GM23338 (cell line): ENCODE data around the gene DENND5A. TPM values are rescaled to one million over a fixed set of nuclear protein-coding genes. Genes with fewer than 3 reads are reported as not detected.

Source experiments
- ATAC-seq: fragments of 200-7000 bp; cut with Tn5 transposase; 3 replicates; pipeline ENCODE4 v1.9.1; 2020
- DNase-seq: peaks from one replicate; pipeline ENCODE4 v3.0.0-alpha.2; 2015; ENCODE audit warnings: low spot score
- H2AFZ ChIP-seq: fragments of 200-600 bp; sonication (generic); 2 replicates; pipeline ENCODE4 v1.8.0; 2016; ENCODE audit warnings: antibody characterized with exemption, mild to moderate bottlenecking, moderate library complexity
- H3F3A ChIP-seq: fragments of 200-600 bp; sonication (generic); replicated peaks from 2 replicates; pipeline ENCODE4 v1.8.0; 2017; ENCODE audit warnings: antibody characterized with exemption, mixed run types, low read depth
- H3K27ac ChIP-seq: fragments of 200-600 bp; sonication (generic); 2 replicates; pipeline ENCODE4 v1.6.1; 2016; ENCODE audit warnings: low read depth
- H3K27me3 ChIP-seq: fragments of 200-600 bp; sonication (generic); 2 replicates; pipeline ENCODE4 v1.8.0; 2016; ENCODE audit warnings: mild to moderate bottlenecking, mixed run types, moderate library complexity; ENCODE audit not compliant: insufficient read depth
- H3K36me3 ChIP-seq: fragments of 200-600 bp; sonication (generic); 2 replicates; pipeline ENCODE4 v1.8.0; 2016; ENCODE audit warnings: mild to moderate bottlenecking; ENCODE audit not compliant: insufficient read depth
- H3K4me1 ChIP-seq: fragments of 200-600 bp; sonication (generic); 2 replicates; pipeline ENCODE4 v1.8.0; 2016; ENCODE audit warnings: mild to moderate bottlenecking, moderate library complexity; ENCODE audit not compliant: insufficient read depth
- H3K4me2 ChIP-seq: fragments of 200-600 bp; sonication (generic); 2 replicates; pipeline ENCODE4 v1.7.1; 2017; ENCODE audit warnings: mixed run types
- H3K4me3 ChIP-seq: fragments of 200-600 bp; sonication (generic); 2 replicates; pipeline ENCODE4 v1.6.1; 2016; ENCODE audit warnings: mixed run types
- H3K79me2 ChIP-seq: fragments of 200-600 bp; sonication (generic); replicated peaks from 2 replicates; pipeline ENCODE4 v1.8.0; 2017; ENCODE audit warnings: mild to moderate bottlenecking; ENCODE audit not compliant: insufficient read depth
- H3K9me2 ChIP-seq: fragments of 200-600 bp; sonication (generic); 2 replicates; pipeline ENCODE4 v1.8.0; 2017; ENCODE audit not compliant: insufficient read depth
- H4K20me1 ChIP-seq: fragments of 200-600 bp; sonication (generic); replicated peaks from 2 replicates; pipeline ENCODE4 v1.8.0; 2017; ENCODE audit warnings: mild to moderate bottlenecking; ENCODE audit not compliant: insufficient read depth
- H3K27ac Mint-ChIP-seq: 2 replicates; pipeline ENCODE4 v1.8.0; 2020; ENCODE audit warnings: inconsistent platforms, mild to moderate bottlenecking, moderate library complexity, mixed read lengths
- H3K27me3 Mint-ChIP-seq: 3 replicates; pipeline ENCODE4 v1.8.0; 2022; ENCODE audit warnings: low read depth, mild to moderate bottlenecking, moderate library complexity, mixed read lengths, inconsistent platforms; ENCODE audit not compliant: insufficient read depth, poor library complexity
- H3K36me3 Mint-ChIP-seq: 3 replicates; pipeline ENCODE4 v1.8.0; 2021; ENCODE audit warnings: low read depth, mild to moderate bottlenecking, inconsistent platforms, moderate library complexity, mixed read lengths
- H3K4me1 Mint-ChIP-seq: 3 replicates; pipeline ENCODE4 v1.8.0; 2020; ENCODE audit warnings: mild to moderate bottlenecking, inconsistent platforms, mixed read lengths
- H3K4me3 Mint-ChIP-seq: 3 replicates; pipeline ENCODE4 v1.8.0; 2021; ENCODE audit warnings: moderate library complexity, mild to moderate bottlenecking, inconsistent platforms, mixed read lengths
- H3K9me3 Mint-ChIP-seq: 3 replicates; pipeline ENCODE4 v1.8.0; 2020; ENCODE audit warnings: moderate library complexity, mild to moderate bottlenecking, inconsistent platforms, mixed read lengths
- CREB1 ChIP-seq: fragments of 250-450 bp; sonication (Bioruptor Pico); IDR thresholded peaks from 2 replicates; pipeline ENCODE4 v1.5.0; 2020; ENCODE audit warnings: low read depth, mild to moderate bottlenecking, moderate library complexity
- CTCF ChIP-seq, 2 experiments: fragments of 200-600 bp in 1 of 2; sonication (generic) in 1 of 2; conservative IDR thresholded peaks; 2 replicates each; pipeline versions ENCODE4 v1.5.1 to v1.6.1; 2016 to 2017; ENCODE audit warnings: antibody characterized with exemption in 2 of 2, low read depth in 2 of 2, mild to moderate bottlenecking in 2 of 2, moderate library complexity in 1 of 2
- EZH2 ChIP-seq: fragments of 200-600 bp; sonication (generic); IDR thresholded peaks from one replicate; pipeline ENCODE4 v1.8.0; 2017; ENCODE audit warnings: antibody characterized with exemption, mild to moderate bottlenecking, low read depth; ENCODE audit not compliant: unreplicated experiment
- EZH2phosphoT487 ChIP-seq: fragments of 200-600 bp; sonication (generic); IDR thresholded peaks from one replicate; pipeline ENCODE4 v1.8.1; 2018; ENCODE audit warnings: antibody characterized with exemption; ENCODE audit not compliant: unreplicated experiment
- STAT1 ChIP-seq: IDR thresholded peaks from one replicate; pipeline ENCODE4 v1.6.1; 2016; ENCODE audit warnings: antibody characterized with exemption; ENCODE audit not compliant: unreplicated experiment
- ZNF114 ChIP-seq: fragments of 250-450 bp; sonication (Bioruptor Pico); IDR thresholded peaks from 2 replicates; pipeline ENCODE4 v1.5.0; 2020; ENCODE audit warnings: mild to moderate bottlenecking, moderate library complexity
- ZNF331 ChIP-seq: fragments of 250-450 bp; sonication (Bioruptor Pico); IDR thresholded peaks from 2 replicates; pipeline ENCODE4 v1.5.0; 2020; ENCODE audit warnings: low read depth, mild to moderate bottlenecking, moderate library complexity
- polyA plus RNA-seq: library from polyadenylated mRNA; unstranded; fragments of >200 nt; fragmentation: Nextera tagmentation; extraction: Ambion mirVana; gene quantifications from 2 replicates; pipeline ENCODE4 v1.2.1, GENCODE V29; 2016
- total RNA-seq: library from RNA; depleted of rRNA; stranded (reverse); fragments of >200 nt; shearing (Covaris generic); gene quantifications from 2 replicates; pipeline ENCODE4 v1.2.3, GENCODE V29; 2014

DENND5A gene
- total and polyA plus RNA-seq, 2 experiments from 2014 or later: 28.1 to 56.3 TPM

GRCh38 chr11:9091044-9091922 lies 173.9 kb downstream of the DENND5A start, which contains the start of gene SCUBE2:
SCUBE2 (minus strand) TSS chr11:9091599; CDS start chr11:9091528, 71 bp downstream.
- Histone ChIP-seq H3K79me2 (no peaks in the 10 kb centered on the region), H4K20me1 (no peaks in the 10 kb centered on the region), H3K9me2 (no peaks in the 10 kb centered on the region), H3K27me3 (peaks cover 40% of the 10 kb centered on the region), H2AFZ (peak within 1 kb of the TSS; percentile 93), H3F3A (0 out of 2 replicates have a peak, but pooled peaks cover 5% of the 10 kb centered on the region), H3K27ac (no peak within 1 kb of the TSS), H3K4me3 (peak within 1 kb of the TSS; percentile 63), H3K4me1 (peaks cover 7% of the 10 kb centered on the region; the same call in 1 of the 2 replicates), H3K36me3 (no peaks in the 10 kb centered on the region), H3K4me2 (peak within 1 kb of the TSS; percentile 82)
- peaks cover 40% of the 10 kb centered on the region for H3K27me3 Mint-ChIP-seq
- TF ChIP-seq EZH2 (no peak), STAT1 (no peak), ZNF114 (no peak), EZH2phosphoT487 (peak; percentile 55), CREB1 (CRISPR knock-in tag) (no peak), CTCF (conservative IDR thresholded peaks at IDR 0.05; ENCODE audit: low read depth in 2 of 2) (no peak), ZNF331 (CRISPR knock-in tag) (no peak)
- H3K27ac Mint-ChIP-seq: no peak within 1 kb of the TSS
- H3K4me1 Mint-ChIP-seq: peaks cover 20% of the 10 kb centered on the region
- H3K36me3 Mint-ChIP-seq: no peaks in the 10 kb centered on the region; the same call in 2 of the 3 replicates
- DNase-seq (peak; percentile 55), ATAC-seq (peak; percentile 70)
- H3K4me3 Mint-ChIP-seq: peak within 1 kb of the TSS; percentile 72
- H3K9me3 Mint-ChIP-seq: no peaks in the 10 kb centered on the region

GRCh38 chr11:9090488-9091043 lies 174.6 kb downstream of the DENND5A start:
- Mint-ChIP-seq H3K4me3 (peak overlapping the region; percentile 72), H3K27me3 (peaks cover 37% of the 10 kb centered on the region), H3K9me3 (no peaks in the 10 kb centered on the region), H3K36me3 (no peaks in the 10 kb centered on the region; the same call in 2 of the 3 replicates), H3K4me1 (peaks cover 20% of the 10 kb centered on the region), H3K27ac (no peak overlapping the region)
- Histone ChIP-seq H4K20me1 (no peaks in the 10 kb centered on the region), H3K27me3 (peaks cover 40% of the 10 kb centered on the region), H3K4me1 (peaks cover 7% of the 10 kb centered on the region; the same call in 1 of the 2 replicates), H3K4me2 (peak overlapping the region; percentile 82), H3K4me3 (peak overlapping the region; percentile 63), H3K9me2 (no peaks in the 10 kb centered on the region), H3K79me2 (no peaks in the 10 kb centered on the region), H3K27ac (no peak overlapping the region), H3K36me3 (no peaks in the 10 kb centered on the region), H3F3A (0 out of 2 replicates have a peak, but pooled peaks cover 5% of the 10 kb centered on the region), H2AFZ (peak overlapping the region; percentile 93)
- TF ChIP-seq CTCF (conservative IDR thresholded peaks at IDR 0.05; ENCODE audit: low read depth in 2 of 2): no peak
- TF ChIP-seq EZH2: peak; percentile 60
- DNase-seq (peak; percentile 21), ATAC-seq (peak; percentile 18)
